Brain microvascular endothelial cell (primary cell): ENCODE data around the gene TRAPPC8.
"Not testable (repeated sequence)": the region's sequence is repeated elsewhere in the genome, so short reads cannot be mapped to it uniquely, and the experiment has no call there.

Experiments used
- DNase-seq: peaks from one replicate; pipeline ENCODE4 v3.0.0-alpha.2; 2020
- H3K27ac ChIP-seq: fragments of 250-450 bp; sonication (Bioruptor Pico); 2 replicates; pipeline ENCODE4 v1.5.1; 2020; ENCODE audit warnings: mild to moderate bottlenecking, moderate library complexity
- H3K27me3 ChIP-seq: fragments of 250-450 bp; sonication (Bioruptor Pico); replicated peaks from 2 replicates; pipeline ENCODE4 v1.5.1; 2020; ENCODE audit warnings: mild to moderate bottlenecking
- H3K36me3 ChIP-seq: fragments of 250-450 bp; sonication (Bioruptor Pico); replicated peaks from 2 replicates; pipeline ENCODE4 v1.5.1; 2020; ENCODE audit warnings: mild to moderate bottlenecking
- H3K4me3 ChIP-seq: 2 replicates; pipeline ENCODE4 v1.5.1; 2011; ENCODE audit warnings: low read depth, mild to moderate bottlenecking, control low read depth, low read length, moderate library complexity
- in situ Hi-C: cut with HindIII; loops from 2 replicates; pipeline ENCODE4 v1.10.0; 2017; ENCODE audit warnings: low sequenced_read_pairs, low pct_ligation_motif_present
- TF ChIP-seq, protein P1 (sequence below): IDR thresholded peaks from 2 replicates; pipeline ENCODE4 v1.5.1; 2011; ENCODE audit warnings: low read depth, mild to moderate bottlenecking, moderate library complexity, low read length, control low read depth, inconsistent platforms; ENCODE audit errors: missing control alignments

Gene TRAPPC8

DNA sequence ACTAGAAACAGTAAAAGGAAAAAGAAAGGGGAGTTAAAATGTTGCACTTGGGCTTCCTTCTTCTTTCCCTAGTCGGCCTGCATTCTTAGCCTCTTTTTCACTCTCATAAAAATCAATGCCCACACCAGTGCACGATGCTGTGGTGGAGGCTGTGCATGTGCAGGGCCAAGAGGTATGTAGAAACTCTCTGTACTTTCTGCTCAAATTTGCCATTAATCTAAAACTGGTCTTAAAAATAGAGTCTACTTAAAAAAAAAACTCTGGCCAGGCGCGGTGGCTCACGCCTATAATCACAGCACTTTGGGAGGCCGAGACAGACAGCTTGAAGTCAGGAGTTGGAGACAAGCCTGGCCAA is 11.1 kb downstream of the TRAPPC8 start:
- Histone ChIP-seq H3K4me3 (no peak overlapping the region), H3K36me3 (peaks cover 2% of the 10 kb centered on the region), H3K27ac (peak overlapping the region; percentile 36), H3K27me3 (no peaks in the 10 kb centered on the region)
- DNase-seq = peak; percentile 4
- TF ChIP-seq, protein P1, sequence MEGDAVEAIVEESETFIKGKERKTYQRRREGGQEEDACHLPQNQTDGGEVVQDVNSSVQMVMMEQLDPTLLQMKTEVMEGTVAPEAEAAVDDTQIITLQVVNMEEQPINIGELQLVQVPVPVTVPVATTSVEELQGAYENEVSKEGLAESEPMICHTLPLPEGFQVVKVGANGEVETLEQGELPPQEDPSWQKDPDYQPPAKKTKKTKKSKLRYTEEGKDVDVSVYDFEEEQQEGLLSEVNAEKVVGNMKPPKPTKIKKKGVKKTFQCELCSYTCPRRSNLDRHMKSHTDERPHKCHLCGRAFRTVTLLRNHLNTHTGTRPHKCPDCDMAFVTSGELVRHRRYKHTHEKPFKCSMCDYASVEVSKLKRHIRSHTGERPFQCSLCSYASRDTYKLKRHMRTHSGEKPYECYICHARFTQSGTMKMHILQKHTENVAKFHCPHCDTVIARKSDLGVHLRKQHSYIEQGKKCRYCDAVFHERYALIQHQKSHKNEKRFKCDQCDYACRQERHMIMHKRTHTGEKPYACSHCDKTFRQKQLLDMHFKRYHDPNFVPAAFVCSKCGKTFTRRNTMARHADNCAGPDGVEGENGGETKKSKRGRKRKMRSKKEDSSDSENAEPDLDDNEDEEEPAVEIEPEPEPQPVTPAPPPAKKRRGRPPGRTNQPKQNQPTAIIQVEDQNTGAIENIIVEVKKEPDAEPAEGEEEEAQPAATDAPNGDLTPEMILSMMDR = no peak
- in situ Hi-C loops = no loop called here

DNA sequence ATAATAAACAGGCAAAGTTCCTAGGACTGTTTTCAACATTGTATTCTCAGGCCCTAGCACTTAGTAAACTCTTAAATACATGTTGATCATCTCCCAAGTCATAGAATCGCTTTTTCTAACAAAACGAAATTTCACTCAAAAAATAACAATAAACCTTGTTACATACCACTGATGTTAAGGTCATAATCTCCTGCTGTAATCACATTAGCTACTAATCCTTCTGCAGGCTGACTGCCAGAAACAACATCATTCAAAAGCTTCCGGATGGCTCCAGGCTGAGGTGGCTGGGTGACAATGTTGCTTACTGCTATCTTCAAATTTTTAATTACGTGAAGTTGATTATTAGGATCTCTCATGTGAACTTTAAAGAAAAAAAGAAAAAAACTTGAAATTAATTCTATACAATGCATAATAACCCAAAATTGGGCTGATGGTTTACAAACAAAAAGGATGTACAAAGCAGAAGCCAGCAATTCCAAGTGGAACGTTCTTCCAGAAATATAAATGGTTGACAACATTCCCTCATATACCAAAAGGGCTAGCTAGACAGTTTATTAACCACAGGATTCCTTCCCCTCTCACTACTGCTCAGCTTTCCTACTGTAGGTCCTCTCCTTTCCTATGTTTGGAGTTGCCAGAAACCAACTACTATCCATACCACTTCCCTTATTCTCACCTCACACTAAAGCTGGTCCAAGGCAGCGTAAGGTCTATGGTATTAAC is 11.6 kb downstream of the TRAPPC8 start:
- H3K36me3 ChIP-seq = peaks cover 2% of the 10 kb centered on the region
- H3K27me3 ChIP-seq = no peaks in the 10 kb centered on the region
- in situ Hi-C loops = no loop called here
- DNase-seq = peak; percentile 64
- TF ChIP-seq, protein P1 = no peak
- peak overlapping the region; percentile 36 for H3K27ac ChIP-seq
- no peak overlapping the region for H3K4me3 ChIP-seq

DNA sequence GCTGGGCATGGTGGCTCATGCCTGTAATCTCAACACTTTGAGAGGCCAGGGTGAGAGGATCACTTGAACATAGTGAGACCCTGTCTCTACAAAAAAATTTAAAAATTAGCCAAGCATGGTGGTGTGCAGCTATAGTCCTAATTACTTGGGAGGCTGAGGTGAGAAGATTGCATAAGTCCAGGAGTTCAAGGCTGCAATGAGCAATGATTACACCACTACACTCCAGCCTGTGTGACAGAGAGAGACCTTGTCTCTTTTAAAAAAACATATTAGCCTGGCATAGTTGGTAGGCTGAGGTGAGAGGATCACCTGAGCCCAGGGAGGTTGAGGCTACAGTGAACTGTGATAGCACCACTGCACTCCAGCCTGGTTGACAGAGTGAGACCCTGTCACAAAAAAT is 13.7 kb downstream of the TRAPPC8 start:
- TF ChIP-seq, protein P1 = no peak
- Histone ChIP-seq H3K27ac (no peak overlapping the region), H3K27me3 (no peaks in the 10 kb centered on the region), H3K36me3 (no peaks in the 10 kb centered on the region), H3K4me3 (no peak overlapping the region)
- DNase-seq = no peak
- in situ Hi-C loops = no loop called here

DNA sequence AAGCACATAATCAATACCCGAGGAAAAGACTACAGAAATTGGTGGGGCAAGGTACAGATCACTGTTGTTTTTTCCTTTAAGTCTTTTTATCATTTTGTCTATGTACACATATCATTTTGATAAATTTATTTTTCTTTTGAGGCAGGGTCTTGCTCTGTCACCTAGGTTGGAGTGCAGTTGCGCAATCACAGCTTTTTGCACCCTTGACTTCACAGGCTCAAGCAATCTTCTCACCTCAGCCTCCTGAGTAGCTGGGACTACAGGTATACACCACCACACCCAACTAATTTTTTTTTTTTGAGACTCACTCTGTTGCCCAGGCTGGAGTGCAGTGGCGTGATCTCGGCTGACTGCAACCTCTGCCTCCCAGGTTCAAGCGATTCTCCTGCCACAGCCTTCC is 15.9 kb downstream of the TRAPPC8 start:
- H3K27me3 ChIP-seq, H3K36me3 ChIP-seq, in situ Hi-C loops: not testable (repeated sequence)

DNA sequence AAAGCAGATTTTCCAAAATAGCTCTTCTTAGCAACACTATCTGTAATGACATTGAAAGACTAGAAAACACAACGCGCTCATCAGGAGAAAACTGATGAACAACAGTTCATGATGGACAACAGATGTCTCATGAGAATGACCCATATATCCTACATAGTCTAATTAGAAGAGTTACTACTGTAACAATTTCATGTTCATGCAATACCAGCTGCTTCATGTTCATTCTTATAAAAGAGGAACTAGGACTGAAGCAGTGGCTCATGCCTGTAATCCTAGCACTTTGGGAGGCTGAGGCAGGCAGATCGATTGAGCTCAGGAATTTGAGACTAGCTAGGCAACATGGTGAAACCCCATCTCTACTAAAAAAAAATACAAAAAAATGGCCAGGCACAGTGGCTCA is 22.7 kb downstream of the TRAPPC8 start:
- Histone ChIP-seq H3K4me3 (no peak overlapping the region), H3K27ac (no peak overlapping the region), H3K27me3 (no peaks in the 10 kb centered on the region), H3K36me3 (peaks cover 3% of the 10 kb centered on the region)
- no peak for DNase-seq
- TF ChIP-seq, protein P1 = no peak
- in situ Hi-C loops = no loop called here

More for the DNA sequence above, 15.9 kb downstream of the TRAPPC8 start:
- H3K4me3 ChIP-seq, DNase-seq, H3K27ac ChIP-seq: not testable (repeated sequence)

DNA sequence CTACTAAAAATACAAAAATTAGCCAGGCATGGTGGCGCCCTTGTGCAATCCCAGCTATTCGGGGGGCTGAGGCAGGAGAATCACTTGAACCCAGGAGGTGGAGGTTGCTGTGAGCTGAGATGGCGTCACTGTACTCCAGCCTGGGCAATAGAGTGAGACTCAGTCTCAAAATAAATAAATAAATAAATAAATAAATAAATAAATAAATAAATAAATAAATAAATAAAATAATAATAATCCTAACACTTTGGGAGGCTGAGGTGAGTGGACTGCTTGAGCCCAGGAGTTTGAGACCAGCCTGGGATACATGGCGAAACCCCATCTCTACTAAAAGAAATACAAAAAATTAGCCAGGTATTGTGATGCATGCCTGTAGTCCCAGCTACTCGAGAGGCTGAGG is 23.6 kb downstream of the TRAPPC8 start:
- in situ Hi-C loops, H3K36me3 ChIP-seq, DNase-seq, H3K27me3 ChIP-seq, H3K27ac ChIP-seq, H3K4me3 ChIP-seq: not testable (repeated sequence)

DNA sequence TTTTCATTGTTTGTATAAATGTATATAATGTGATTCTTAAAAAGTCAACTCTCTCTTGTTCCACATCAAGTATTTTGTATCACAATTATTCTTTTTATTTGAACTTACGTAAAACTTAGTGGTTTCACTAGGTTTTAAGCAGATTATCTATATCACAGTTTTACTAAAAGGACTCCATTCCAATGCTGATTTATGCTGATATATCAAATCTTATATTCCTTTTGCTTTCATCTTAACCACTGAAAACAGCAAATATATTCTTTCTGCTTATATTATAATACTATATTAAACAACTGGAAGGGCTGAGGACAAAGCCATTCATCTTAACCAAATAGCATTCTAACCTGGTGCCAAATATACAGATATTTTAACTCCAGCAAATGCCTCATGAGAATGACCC is 24.2 kb downstream of the TRAPPC8 start:
- no peak overlapping the region for H3K27ac ChIP-seq
- in situ Hi-C loops = no loop called here
- DNase-seq = no peak
- no peak overlapping the region for H3K4me3 ChIP-seq
- TF ChIP-seq, protein P1 = no peak
- no peaks in the 10 kb centered on the region for H3K27me3 ChIP-seq
- peaks cover 3% of the 10 kb centered on the region for H3K36me3 ChIP-seq
